Endothelial cell of umbilical vein (primary cell): Measurements from ENCODE around the gene EPN1. TPM values are rescaled to one million over a fixed set of nuclear protein-coding genes. Genes with fewer than 3 reads are reported as not detected.

Source experiments
- BruUV-seq: library from RNA; stranded (reverse); fragments of 400-500 nt; replicated peaks from 2 replicates; lab custom pipeline; 2021; lab: Mats Ljungman, UMichigan
- CTCF ChIA-PET: fragments of 300-600, 350-600 bp; sonication (Branson Sonifier 250); formaldehyde crosslinking; loops from one replicate; lab custom pipeline; 2021; ENCODE audit warnings: antibody characterized with exemption, inconsistent platforms; lab: Charles Lee
- POLR2A ChIA-PET: fragments of 300-600, 350-600 bp; sonication (Branson Sonifier 250); formaldehyde crosslinking; loops from one replicate; lab custom pipeline; 2021; ENCODE audit warnings: antibody characterized with exemption, inconsistent platforms; lab: Charles Lee
- DNase-seq: peaks from one replicate; pipeline ENCODE4 v3.0.0-alpha.2; 2011; ENCODE audit warnings: low read depth, low spot score
- FAIRE-seq: peaks from 2 replicates; lab custom pipeline; 2011; peaks lifted over from hg19 to GRCh38; lab: Jason Lieb, UNC
- H2AFZ ChIP-seq: 2 replicates; pipeline ENCODE4 v1.6.0; 2012; ENCODE audit warnings: low read depth, low read length, control low read depth, inconsistent platforms
- H3K27ac ChIP-seq: 2 replicates; pipeline ENCODE4 v1.5.1; 2011; ENCODE audit warnings: low read depth, mild to moderate bottlenecking, control low read depth, low read length, moderate library complexity; ENCODE audit not compliant: insufficient read depth
- H3K27me3 ChIP-seq, 2 experiments: 2 replicates each; pipeline versions ENCODE4 v1.6.0 to v1.6.1; 2011; ENCODE audit warnings: low read length in 2 of 2, mixed read lengths in 1 of 2; ENCODE audit not compliant: control insufficient read depth in 2 of 2, insufficient read depth in 2 of 2
- H3K36me3 ChIP-seq, 2 experiments: 2 replicates in 1 of 2; 3 replicates in 1 of 2; pipeline ENCODE4 v1.5.1; 2011; ENCODE audit warnings: low read length in 2 of 2, mild to moderate bottlenecking in 1 of 2, moderate library complexity in 1 of 2; ENCODE audit not compliant: control insufficient read depth in 2 of 2, insufficient read depth in 2 of 2; ENCODE audit errors: extremely low read depth in 1 of 2
- H3K4me1 ChIP-seq: 3 replicates; pipeline ENCODE4 v1.5.1; 2011; ENCODE audit warnings: mild to moderate bottlenecking, low read length; ENCODE audit not compliant: control insufficient read depth, insufficient read depth; ENCODE audit errors: extremely low read depth
- H3K4me2 ChIP-seq: 2 replicates; pipeline ENCODE4 v1.6.1; 2011; ENCODE audit warnings: low read length, control low read depth, mixed read lengths; ENCODE audit not compliant: insufficient read depth
- H3K4me3 ChIP-seq, 3 experiments: fragments of 200-600 bp in 1 of 3; sonication (generic), shearing (Covaris generic) in 1 of 3; replicated peaks in 1 of 3; 2 replicates each; pipeline ENCODE4 v1.5.1; 2011 to 2016; ENCODE audit warnings: control low read depth in 3 of 3, low read length in 3 of 3, mild to moderate bottlenecking in 2 of 3, inconsistent platforms in 1 of 3, low read depth in 1 of 3, moderate library complexity in 1 of 3; ENCODE audit not compliant: insufficient read depth in 1 of 3
- H3K79me2 ChIP-seq: 2 replicates; pipeline ENCODE4 v1.6.0; 2012; ENCODE audit warnings: low read length, inconsistent platforms; ENCODE audit not compliant: control insufficient read depth, insufficient read depth
- H3K9ac ChIP-seq: replicated peaks from 2 replicates; pipeline ENCODE3; 2011; ENCODE audit warnings: low read length, control low read depth; ENCODE audit not compliant: insufficient read depth; ENCODE audit errors: extremely low read depth
- H3K9me1 ChIP-seq: replicated peaks from 3 replicates; pipeline ENCODE4 v1.6.0; 2011; ENCODE audit warnings: mild to moderate bottlenecking, low read length; ENCODE audit not compliant: control insufficient read depth, insufficient read depth; ENCODE audit errors: extremely low read depth
- H3K9me3 ChIP-seq: replicated peaks from 2 replicates; pipeline ENCODE4 v1.5.1; 2012; ENCODE audit warnings: low read length, inconsistent platforms; ENCODE audit not compliant: control insufficient read depth, insufficient read depth
- H4K20me1 ChIP-seq: replicated peaks from 2 replicates; pipeline ENCODE3; 2011; ENCODE audit warnings: mild to moderate bottlenecking, low read length; ENCODE audit not compliant: control insufficient read depth, insufficient read depth; ENCODE audit errors: extremely low read depth
- EZH2 ChIP-seq: IDR thresholded peaks from 2 replicates; pipeline ENCODE4 v1.6.1; 2012; ENCODE audit warnings: borderline replicate concordance, low read depth, mild to moderate bottlenecking, moderate library complexity, low read length, inconsistent platforms; ENCODE audit not compliant: severe bottlenecking
- FOS ChIP-seq: IDR thresholded peaks from 2 replicates; pipeline ENCODE4 v1.6.1; 2011; ENCODE audit warnings: mild to moderate bottlenecking, low read length, moderate library complexity, borderline replicate concordance; ENCODE audit not compliant: insufficient read depth
- GATA2 ChIP-seq: IDR thresholded peaks from 2 replicates; pipeline ENCODE4 v1.7.0; 2011; ENCODE audit warnings: low read depth, mild to moderate bottlenecking, moderate library complexity, mixed read lengths, low read length; ENCODE audit not compliant: insufficient read length, insufficient read depth
- JUN ChIP-seq: IDR thresholded peaks from 2 replicates; pipeline ENCODE4 v1.6.1; 2011; ENCODE audit warnings: borderline replicate concordance, low read depth; ENCODE audit not compliant: insufficient read length, insufficient read depth
- MYC ChIP-seq: IDR thresholded peaks from one replicate; pipeline ENCODE4 v1.6.1; 2011; ENCODE audit warnings: mild to moderate bottlenecking, low read depth, low read length
- POLR2A ChIP-seq: IDR thresholded peaks from 2 replicates; pipeline ENCODE4 v1.6.1; 2012; ENCODE audit warnings: low read depth, mild to moderate bottlenecking, control low read depth, low read length
- POLR2AphosphoS5 ChIP-seq: IDR thresholded peaks from 2 replicates; pipeline ENCODE4 v1.6.1; 2012; ENCODE audit warnings: low read depth, mild to moderate bottlenecking, control low read depth, low read length, moderate library complexity; ENCODE audit not compliant: insufficient read depth
- dilution Hi-C: fragments of 300-500 bp; cut with MboI; formaldehyde crosslinking; loops from one replicate; pipeline ENCODE4 v1.15.0; 2019; ENCODE audit warnings: low sequenced_read_pairs; ENCODE audit not compliant: extremely low pct_ligation_motif_present
- intact Hi-C: fragments of 100-400 bp; cut with micrococcal nuclease; formaldehyde crosslinking; loops from one replicate; pipeline ENCODE4 v1.10.0; 2022
- polyA plus RNA-seq, 4 experiments: library from polyadenylated mRNA; depleted of rRNA in 3 of 4; stranded (reverse) in 3 of 4; unstranded in 1 of 4; fragments of >200 nt; gene quantifications; 2 replicates each; pipeline versions ENCODE4 v1.2.1 to v1.2.3, GENCODE V29; 2011 to 2012; ENCODE audit warnings: missing spikeins in 1 of 4
- total RNA-seq: library from RNA; stranded (reverse); gene quantifications from 2 replicates; pipeline ENCODE4 v1.2.3, GENCODE V29; 2021
- TF ChIP-seq, protein P1 (sequence below): IDR thresholded peaks from 2 replicates; pipeline ENCODE4 v1.6.1; 2011; ENCODE audit not compliant: insufficient read depth, insufficient read length
- TF ChIP-seq, protein P2 (sequence below), 2 donors: IDR thresholded peaks; 1 replicate in 1 of 2; 2 replicates in 1 of 2; pipeline ENCODE4 v1.5.1; 2011; ENCODE audit warnings: low read length in 2 of 2, mild to moderate bottlenecking in 2 of 2, moderate library complexity in 2 of 2, control low read depth in 1 of 2, inconsistent platforms in 1 of 2, low read depth in 1 of 2; ENCODE audit not compliant: insufficient read depth in 1 of 2; ENCODE audit errors: extremely low read depth in 1 of 2

EPN1 gene
- total and polyA plus RNA-seq, 2 donors (not counting 3 experiments of a cell fraction or from before 2014, with no cell fraction given) = 87.2 to 138 TPM

DNA sequence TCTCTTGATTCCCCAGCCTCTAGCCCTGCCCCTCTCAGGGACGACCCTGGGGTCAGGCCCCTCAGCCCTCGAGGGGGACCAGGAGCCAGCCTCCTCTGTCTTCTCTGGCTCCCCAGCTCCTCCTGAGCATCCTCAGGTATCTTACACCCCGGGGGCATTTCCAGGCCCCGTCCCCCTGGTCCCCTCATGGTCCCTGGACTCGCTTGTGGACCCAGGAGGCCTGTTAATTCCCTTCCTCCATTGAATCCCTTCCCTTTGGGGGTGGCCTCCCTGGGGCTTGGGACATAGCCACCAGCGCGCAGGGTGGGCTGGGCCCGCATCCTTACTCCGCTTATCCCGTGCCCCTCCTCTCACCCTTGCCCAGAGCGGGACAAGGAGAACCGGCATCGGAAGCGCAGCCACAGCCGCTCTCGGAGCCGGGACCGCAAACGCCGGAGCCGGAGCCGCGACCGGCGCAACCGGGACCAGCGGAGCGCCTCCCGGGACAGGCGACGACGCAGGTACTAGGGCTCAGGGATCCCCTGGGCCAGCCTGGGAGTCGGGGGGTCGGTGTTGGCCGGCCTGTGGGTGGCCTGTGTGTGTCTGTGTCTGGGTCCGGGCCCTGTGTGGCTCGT, 16.1 kb upstream of the EPN1 start:
- TF ChIP-seq, protein P1, sequence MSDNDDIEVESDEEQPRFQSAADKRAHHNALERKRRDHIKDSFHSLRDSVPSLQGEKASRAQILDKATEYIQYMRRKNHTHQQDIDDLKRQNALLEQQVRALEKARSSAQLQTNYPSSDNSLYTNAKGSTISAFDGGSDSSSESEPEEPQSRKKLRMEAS = no peak
- no peak for TF ChIP-seq POLR2AphosphoS5
- no peak for TF ChIP-seq JUN
- TF ChIP-seq, protein P2, sequence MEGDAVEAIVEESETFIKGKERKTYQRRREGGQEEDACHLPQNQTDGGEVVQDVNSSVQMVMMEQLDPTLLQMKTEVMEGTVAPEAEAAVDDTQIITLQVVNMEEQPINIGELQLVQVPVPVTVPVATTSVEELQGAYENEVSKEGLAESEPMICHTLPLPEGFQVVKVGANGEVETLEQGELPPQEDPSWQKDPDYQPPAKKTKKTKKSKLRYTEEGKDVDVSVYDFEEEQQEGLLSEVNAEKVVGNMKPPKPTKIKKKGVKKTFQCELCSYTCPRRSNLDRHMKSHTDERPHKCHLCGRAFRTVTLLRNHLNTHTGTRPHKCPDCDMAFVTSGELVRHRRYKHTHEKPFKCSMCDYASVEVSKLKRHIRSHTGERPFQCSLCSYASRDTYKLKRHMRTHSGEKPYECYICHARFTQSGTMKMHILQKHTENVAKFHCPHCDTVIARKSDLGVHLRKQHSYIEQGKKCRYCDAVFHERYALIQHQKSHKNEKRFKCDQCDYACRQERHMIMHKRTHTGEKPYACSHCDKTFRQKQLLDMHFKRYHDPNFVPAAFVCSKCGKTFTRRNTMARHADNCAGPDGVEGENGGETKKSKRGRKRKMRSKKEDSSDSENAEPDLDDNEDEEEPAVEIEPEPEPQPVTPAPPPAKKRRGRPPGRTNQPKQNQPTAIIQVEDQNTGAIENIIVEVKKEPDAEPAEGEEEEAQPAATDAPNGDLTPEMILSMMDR (IDR thresholded peaks at IDR 0.05; ENCODE audit: extremely low read depth in 1 of 2, insufficient read depth in 1 of 2, low read depth in 1 of 2, low read length in 2 of 2) = no peak
- TF ChIP-seq FOS = no peak
- no peak for TF ChIP-seq EZH2
- TF ChIP-seq GATA2 = no peak
- TF ChIP-seq MYC = no peak
- TF ChIP-seq POLR2A = no peak
- Histone ChIP-seq H3K9me3 (no peaks in the 10 kb centered on the region), H3K9me1 (no peaks in the 10 kb centered on the region), H3K4me1 (peaks cover 25% of the 10 kb centered on the region), H3K9ac (no peak overlapping the region), H3K27ac (no peak overlapping the region), H3K4me2 (no peak overlapping the region), H4K20me1 (peaks cover 12% of the 10 kb centered on the region), H3K27me3 (no peaks in the 10 kb centered on the region), H3K36me3 (peaks cover 11 to 42% of the 10 kb centered on the region in 2 experiments), H2AFZ (no peak overlapping the region), H3K4me3 (no peak overlapping the region), H3K79me2 (peaks cover 88% of the 10 kb centered on the region)
- DNase-seq (no peak), FAIRE-seq (no peak)
- dilution Hi-C loops (no loop called here), intact Hi-C loops (loop anchor here (10.0 kb wide), 3 partner anchors 324 to 1194 kb away; partner anchors contain the start of genes KMT5C, LENG9 and ZNF787)
- no TSS peak for BruUV-seq
- ChIA-PET POLR2A (no interaction called here), CTCF (interaction anchor here (2.2 kb wide), 1 partner anchor 13 kb away, joined by 22 read pairs; no protein-coding TSS in a partner anchor)
